GM18499 (cell line): ENCODE data around the gene SOD3.

ENCODE experiments used
- ATAC-seq: cut with Tn5 transposase; IDR thresholded peaks from one replicate; pipeline ENCODE4 v1.9.1; 2021; ENCODE audit warnings: moderate number of reproducible peaks; ENCODE audit not compliant: insufficient read depth, unreplicated experiment

SOD3 gene

GRCh38 chr4:24774452-24774851, 20.9 kb upstream of the SOD3 start:
- no peak for ATAC-seq

GRCh38 chr4:24775032-24775605, 20.3 kb upstream of the SOD3 start:
- no peak for ATAC-seq

- ATAC-seq: no peak
Measured at GRCh38 chr4:24775750-24776149, 19.6 kb upstream of the SOD3 start.

DNA sequence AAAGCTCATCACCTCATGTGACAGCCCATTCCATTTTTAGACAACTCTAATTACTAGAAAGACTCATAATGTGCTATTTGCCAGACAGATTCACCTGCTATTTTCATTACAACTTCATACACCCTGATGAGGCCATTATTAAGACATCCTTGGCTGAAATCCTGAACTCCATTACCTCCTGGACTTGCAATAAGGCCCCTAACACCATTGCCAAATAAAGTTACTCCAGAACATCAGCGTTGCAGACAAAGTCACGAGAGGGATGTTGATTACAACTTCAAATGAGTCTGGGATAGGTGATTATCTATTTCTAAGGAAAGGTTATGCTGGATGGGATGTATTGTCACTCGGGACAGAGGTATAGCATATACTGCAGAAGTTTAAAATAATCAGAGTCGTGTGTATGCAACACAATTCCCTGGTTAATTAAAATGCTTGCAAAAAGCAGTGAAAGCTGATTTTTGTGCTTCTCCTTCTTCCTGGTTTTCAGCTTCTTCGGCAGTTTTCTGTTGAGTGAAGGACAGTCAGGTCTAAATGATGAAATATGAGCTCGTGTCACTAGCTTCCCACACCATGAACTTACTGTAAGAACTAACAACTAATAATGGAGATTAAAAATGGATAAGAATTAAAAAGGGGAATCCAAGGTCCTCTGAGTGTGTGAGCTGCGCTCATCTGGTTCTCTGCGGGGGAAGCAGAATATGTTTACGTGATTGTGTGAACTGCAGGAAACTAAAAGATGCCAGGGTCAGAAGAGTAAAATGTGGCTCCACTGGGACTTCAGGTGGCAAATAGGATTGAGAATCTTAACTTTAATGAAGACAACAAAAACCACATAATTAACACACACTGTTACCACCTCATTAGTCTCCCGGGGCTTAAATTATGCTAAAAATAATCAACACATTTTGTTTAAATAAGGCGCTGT, 17.6 kb upstream of the SOD3 start:
- no peak for ATAC-seq

GRCh38 chr4:24778464-24779225, 16.7 kb upstream of the SOD3 start:
- ATAC-seq: no peak

DNA sequence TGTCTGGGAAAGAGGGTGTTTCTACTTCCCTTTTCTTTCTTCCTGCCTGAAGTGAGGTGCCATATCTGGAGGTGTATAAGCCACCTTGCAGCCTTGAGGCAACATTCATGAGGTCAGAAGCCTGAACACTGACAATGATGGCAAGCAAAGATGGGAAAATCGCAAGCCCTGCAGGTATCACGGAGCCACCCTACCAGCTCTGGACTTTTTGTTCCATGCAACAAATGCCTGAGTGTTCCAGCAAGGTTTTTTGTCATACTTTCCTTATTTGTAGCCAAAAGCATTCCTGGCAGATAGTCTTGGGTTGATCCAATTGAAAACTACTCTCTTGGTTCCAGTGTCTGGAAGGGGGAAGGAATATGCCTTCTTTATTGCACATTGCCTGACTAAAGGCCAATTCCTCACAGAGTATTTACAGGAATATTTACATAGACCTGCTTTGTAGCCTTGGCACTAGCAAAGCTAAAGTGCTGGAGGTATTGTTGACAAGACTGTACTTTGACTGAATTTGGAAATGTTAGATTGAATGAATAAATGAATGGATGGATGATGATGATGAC, 14.4 kb upstream of the SOD3 start:
- no peak for ATAC-seq

GRCh38 chr4:24781999-24782745, 13.2 kb upstream of the SOD3 start:
- ATAC-seq: no peak

- ATAC-seq: no peak
Measured at GRCh38 chr4:24783506-24783905, 11.9 kb upstream of the SOD3 start.

- no peak for ATAC-seq
Measured at GRCh38 chr4:24791043-24791442, 4.3 kb upstream of the SOD3 start.

- ATAC-seq: no peak
Measured at GRCh38 chr4:24792552-24792951, 2.8 kb upstream of the SOD3 start.

- no peak for ATAC-seq
Measured at GRCh38 chr4:24793219-24794005, 2.0 kb upstream of the SOD3 start.

DNA sequence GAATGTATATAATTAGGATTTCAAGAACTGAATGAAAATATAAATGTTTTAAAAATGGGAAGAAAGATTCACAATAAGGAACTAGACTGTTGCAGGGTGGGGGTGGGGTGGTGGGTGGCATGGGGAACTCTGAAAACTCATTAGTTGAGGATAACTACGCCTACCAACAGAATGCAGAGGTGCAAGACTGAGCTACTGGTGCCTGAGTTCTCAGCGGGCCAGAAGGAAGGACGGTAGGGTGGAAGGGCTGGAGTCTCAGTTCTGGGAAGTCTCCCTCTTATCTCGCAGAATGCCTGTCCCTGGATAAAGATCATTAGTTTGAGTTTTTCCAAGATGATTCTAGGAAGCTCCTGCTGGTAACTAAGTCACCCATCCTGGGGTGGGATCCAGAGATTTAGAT, 1.3 kb upstream of the SOD3 start:
- ATAC-seq: no peak

- ATAC-seq: no peak
Measured at GRCh38 chr4:24794480-24794879, 893 bp upstream of the SOD3 start.

- ATAC-seq: no peak
Measured at GRCh38 chr4:24795666-24796381, 451 bp downstream of the SOD3 start.

DNA sequence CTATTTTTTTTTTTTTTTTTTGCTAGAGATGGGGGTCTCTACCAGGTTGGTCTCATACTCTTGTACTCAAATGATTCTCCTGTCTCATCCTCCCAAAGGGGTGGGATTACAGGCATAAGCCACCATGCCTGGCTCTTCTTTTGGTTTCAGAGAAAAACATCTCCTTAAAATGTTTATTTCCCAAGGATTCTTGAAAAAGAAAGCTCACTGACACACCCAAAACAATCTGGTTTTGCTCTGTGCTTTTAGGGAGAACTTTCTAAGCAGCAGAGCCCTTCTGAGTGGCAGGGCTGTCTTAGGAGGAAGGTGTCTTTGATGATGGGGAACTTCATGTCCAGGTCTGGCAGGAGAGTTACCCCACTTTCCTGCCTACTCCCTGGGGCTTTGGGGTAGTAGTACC, 1.2 kb downstream of the SOD3 start:
- ATAC-seq: no peak

GRCh38 chr4:24798036-24798610, 2.8 kb downstream of the SOD3 start:
- no peak for ATAC-seq

- ATAC-seq: no peak
Measured at GRCh38 chr4:24799196-24799543, 3.8 kb downstream of the SOD3 start.

DNA sequence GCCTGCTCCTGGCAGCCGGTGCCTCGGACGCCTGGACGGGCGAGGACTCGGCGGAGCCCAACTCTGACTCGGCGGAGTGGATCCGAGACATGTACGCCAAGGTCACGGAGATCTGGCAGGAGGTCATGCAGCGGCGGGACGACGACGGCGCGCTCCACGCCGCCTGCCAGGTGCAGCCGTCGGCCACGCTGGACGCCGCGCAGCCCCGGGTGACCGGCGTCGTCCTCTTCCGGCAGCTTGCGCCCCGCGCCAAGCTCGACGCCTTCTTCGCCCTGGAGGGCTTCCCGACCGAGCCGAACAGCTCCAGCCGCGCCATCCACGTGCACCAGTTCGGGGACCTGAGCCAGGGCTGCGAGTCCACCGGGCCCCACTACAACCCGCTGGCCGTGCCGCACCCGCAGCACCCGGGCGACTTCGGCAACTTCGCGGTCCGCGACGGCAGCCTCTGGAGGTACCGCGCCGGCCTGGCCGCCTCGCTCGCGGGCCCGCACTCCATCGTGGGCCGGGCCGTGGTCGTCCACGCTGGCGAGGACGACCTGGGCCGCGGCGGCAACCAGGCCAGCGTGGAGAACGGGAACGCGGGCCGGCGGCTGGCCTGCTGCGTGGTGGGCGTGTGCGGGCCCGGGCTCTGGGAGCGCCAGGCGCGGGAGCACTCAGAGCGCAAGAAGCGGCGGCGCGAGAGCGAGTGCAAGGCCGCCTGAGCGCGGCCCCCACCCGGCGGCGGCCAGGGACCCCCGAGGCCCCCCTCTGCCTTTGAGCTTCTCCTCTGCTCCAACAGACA, 4.4 kb downstream of the SOD3 start:
- no peak for ATAC-seq
